Sigmoid colon (tissue), 7 donors: ENCODE data around the gene CCL1. TPM values are rescaled to one million over a fixed set of nuclear protein-coding genes. Genes with fewer than 3 reads are reported as not detected.

Source experiments
- DNase-seq: peaks from one replicate; pipeline ENCODE4 v3.0.0-alpha.2; 2019
- H3K27ac ChIP-seq, 4 donors: fragments of 200-600 bp; sonication (generic); one replicate each; pipeline ENCODE4 v1.5.1; 2016 to 2019; ENCODE audit warnings: mild to moderate bottlenecking in 1 of 4
- H3K27me3 ChIP-seq, 3 donors: fragments of 200-600 bp; sonication (generic); one replicate each; pipeline ENCODE4 v1.5.1; 2019; ENCODE audit warnings: mild to moderate bottlenecking in 1 of 3
- H3K36me3 ChIP-seq, 4 donors: fragments of 200-600 bp; sonication (generic); one replicate each; pipeline ENCODE4 v1.5.1; 2016 to 2019
- H3K4me1 ChIP-seq, 4 donors: fragments of 200-600 bp; sonication (generic); one replicate each; pipeline ENCODE4 v1.5.1; 2017 to 2019
- H3K4me3 ChIP-seq, 4 donors: fragments of 200-600 bp; sonication (generic); one replicate each; pipeline ENCODE4 v1.5.1; 2017 to 2019; ENCODE audit warnings: mild to moderate bottlenecking in 2 of 4, moderate library complexity in 1 of 4
- H3K9me3 ChIP-seq, 4 donors: fragments of 200-600 bp in 3 of 4; sonication (generic) in 3 of 4; one replicate each; pipeline versions ENCODE4 v1.5.1 to v1.6.1; 2013 to 2019
- EP300 ChIP-seq, 4 donors: sonication (generic); formaldehyde crosslinking; IDR thresholded peaks; one replicate each; pipeline ENCODE4 v1.6.1; 2017; ENCODE audit warnings: antibody characterized with exemption in 4 of 4
- POLR2A ChIP-seq, 2 donors: fragments of 450-650 bp; IDR thresholded peaks; one replicate each; pipeline ENCODE4 v1.6.1; 2016; ENCODE audit warnings: antibody characterized with exemption in 2 of 2, mild to moderate bottlenecking in 2 of 2, moderate library complexity in 2 of 2
- POLR2AphosphoS5 ChIP-seq, 4 donors: sonication (generic); formaldehyde crosslinking; IDR thresholded peaks; one replicate each; pipeline ENCODE4 v1.6.1; 2017; ENCODE audit warnings: antibody characterized with exemption in 4 of 4
- WGBS, 2 donors: extraction: QIAGEN DNeasy Blood & Tissue Kit; methylation state at CpG; one replicate each; pipeline ENCODE4 v1.1.7; 2013; 5-methylcytosine and 5-hydroxymethylcytosine counted together
- intact Hi-C: fragments of 100-400 bp; cut with DNase I; formaldehyde crosslinking; loops from one replicate; pipeline ENCODE4 v1.15.1; 2023
- polyA plus RNA-seq, 3 donors: library from polyadenylated mRNA; stranded (reverse); fragments of 200-250 nt; gene quantifications; one replicate each; pipeline ENCODE4 v1.2.3, GENCODE V29; 2013
- total RNA-seq, 4 donors: library from RNA; depleted of rRNA; stranded (reverse); fragments of >200 nt; gene quantifications; one replicate each; pipeline ENCODE4 v1.1.0, GENCODE V29; 2016
- TF ChIP-seq, protein P1 (sequence below), 4 experiments: fragments of 450-650 bp in 3 of 4; fragments of 200-600 bp in 1 of 4; IDR thresholded peaks; one replicate each; pipeline ENCODE4 v1.5.1; 2016 to 2019; ENCODE audit warnings: antibody characterized with exemption in 4 of 4, mild to moderate bottlenecking in 3 of 4, moderate library complexity in 2 of 4
- donor health status: healthy with polysubstance abuse.
- donor health status: Bipolar disorder and iron deficiency.
- donor health status: healthy.

Gene CCL1
- total and polyA plus RNA-seq, 7 donors: not detected

DNA sequence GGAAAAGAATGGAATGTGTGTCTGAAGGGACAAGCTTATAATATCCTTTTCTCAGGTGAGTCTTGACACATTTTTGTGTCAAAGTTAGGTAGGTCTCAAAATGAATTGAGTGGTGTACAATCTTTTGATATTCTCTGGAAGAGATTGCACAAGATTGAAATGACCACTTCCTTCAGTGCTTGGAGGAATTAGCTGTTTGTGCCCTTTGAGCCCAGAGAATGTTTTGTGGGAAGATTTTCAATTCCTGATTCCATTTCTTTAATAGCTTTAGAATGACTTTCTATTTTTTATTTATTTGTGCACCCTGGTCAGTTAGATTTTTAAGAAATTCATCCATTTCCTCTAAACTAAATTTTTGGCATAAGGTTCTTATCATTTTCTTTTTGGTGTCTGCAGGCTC is 8.4 kb downstream of the CCL1 start:
- Histone ChIP-seq H3K4me3 (no peak overlapping the region), H3K27me3 (no peaks in the 10 kb centered on the region), H3K27ac (no peak overlapping the region), H3K4me1 (no peaks in the 10 kb centered on the region), H3K9me3 (no peaks in the 10 kb centered on the region), H3K36me3 (no peaks in the 10 kb centered on the region)
- intact Hi-C loops: loop anchor here (10.0 kb wide), 1 partner anchor 70 kb away; the partner anchor contains the start of gene CCL11
- TF ChIP-seq EP300 (IDR thresholded peaks at IDR 0.05): no peak
- TF ChIP-seq POLR2A (IDR thresholded peaks at IDR 0.05): no peak
- no peak for TF ChIP-seq POLR2AphosphoS5 (IDR thresholded peaks at IDR 0.05)
- TF ChIP-seq, protein P1, sequence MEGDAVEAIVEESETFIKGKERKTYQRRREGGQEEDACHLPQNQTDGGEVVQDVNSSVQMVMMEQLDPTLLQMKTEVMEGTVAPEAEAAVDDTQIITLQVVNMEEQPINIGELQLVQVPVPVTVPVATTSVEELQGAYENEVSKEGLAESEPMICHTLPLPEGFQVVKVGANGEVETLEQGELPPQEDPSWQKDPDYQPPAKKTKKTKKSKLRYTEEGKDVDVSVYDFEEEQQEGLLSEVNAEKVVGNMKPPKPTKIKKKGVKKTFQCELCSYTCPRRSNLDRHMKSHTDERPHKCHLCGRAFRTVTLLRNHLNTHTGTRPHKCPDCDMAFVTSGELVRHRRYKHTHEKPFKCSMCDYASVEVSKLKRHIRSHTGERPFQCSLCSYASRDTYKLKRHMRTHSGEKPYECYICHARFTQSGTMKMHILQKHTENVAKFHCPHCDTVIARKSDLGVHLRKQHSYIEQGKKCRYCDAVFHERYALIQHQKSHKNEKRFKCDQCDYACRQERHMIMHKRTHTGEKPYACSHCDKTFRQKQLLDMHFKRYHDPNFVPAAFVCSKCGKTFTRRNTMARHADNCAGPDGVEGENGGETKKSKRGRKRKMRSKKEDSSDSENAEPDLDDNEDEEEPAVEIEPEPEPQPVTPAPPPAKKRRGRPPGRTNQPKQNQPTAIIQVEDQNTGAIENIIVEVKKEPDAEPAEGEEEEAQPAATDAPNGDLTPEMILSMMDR (IDR thresholded peaks at IDR 0.05): no peak
- no peak for DNase-seq

DNA sequence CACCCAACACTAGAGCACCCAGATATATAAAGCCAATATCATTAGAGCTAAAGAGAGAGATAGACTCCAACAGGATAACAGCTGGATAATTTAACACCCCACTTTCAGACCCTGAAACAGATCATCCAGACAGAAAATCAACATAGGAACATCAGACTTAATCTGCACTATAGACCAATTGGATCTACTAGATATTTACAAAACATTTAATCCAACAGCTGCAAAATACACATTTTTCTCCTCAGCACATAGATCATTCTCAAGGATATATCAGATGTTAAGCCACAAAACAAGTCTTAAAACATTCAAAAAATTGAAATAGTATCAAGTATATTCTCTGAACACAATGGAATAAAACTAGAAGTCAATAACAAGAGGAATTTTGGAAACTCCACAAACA is 10.8 kb downstream of the CCL1 start:
- H3K27me3 ChIP-seq: no peaks in the 10 kb centered on the region
- intact Hi-C loops: loop anchor here (10.0 kb wide), 1 partner anchor 67 kb away; the partner anchor contains the start of gene CCL11
- no peaks in the 10 kb centered on the region for H3K9me3 ChIP-seq
- no peak for DNase-seq
- no peaks in the 10 kb centered on the region for H3K4me1 ChIP-seq
- H3K4me3 ChIP-seq: no peak overlapping the region
- no peak for TF ChIP-seq POLR2A (IDR thresholded peaks at IDR 0.05)
- no peak for TF ChIP-seq EP300 (IDR thresholded peaks at IDR 0.05)
- TF ChIP-seq, protein P1 (IDR thresholded peaks at IDR 0.05): no peak
- TF ChIP-seq POLR2AphosphoS5 (IDR thresholded peaks at IDR 0.05): no peak
- no peak overlapping the region for H3K27ac ChIP-seq
- no peaks in the 10 kb centered on the region for H3K36me3 ChIP-seq

DNA sequence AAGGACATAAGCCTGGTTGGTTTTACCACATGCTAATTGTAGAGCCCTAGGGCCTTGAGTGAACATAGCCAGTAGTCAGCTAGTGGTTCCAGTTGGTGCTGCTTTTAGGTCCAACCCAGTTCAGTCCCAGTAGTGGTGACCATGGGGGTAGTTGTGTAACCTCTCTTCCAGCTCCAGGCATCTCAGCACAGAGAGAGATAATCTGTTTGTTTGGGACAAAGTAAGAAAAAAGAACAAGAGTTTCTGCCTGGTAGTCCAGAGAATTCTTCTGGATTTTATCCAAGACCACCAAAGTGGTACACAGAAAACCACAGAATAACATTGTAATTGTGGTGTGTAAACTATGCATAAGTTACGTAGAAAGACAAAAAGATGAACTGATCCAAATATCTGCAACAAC is 11.9 kb downstream of the CCL1 start:
- no peak for DNase-seq
- no peaks in the 10 kb centered on the region for H3K27me3 ChIP-seq
- TF ChIP-seq POLR2A (IDR thresholded peaks at IDR 0.05) (no peak), EP300 (IDR thresholded peaks at IDR 0.05) (no peak), POLR2AphosphoS5 (IDR thresholded peaks at IDR 0.05) (no peak)
- TF ChIP-seq, protein P1 (IDR thresholded peaks at IDR 0.05): no peak
- H3K36me3 ChIP-seq: no peaks in the 10 kb centered on the region
- 81% methylated on average over 1 of the region's 1 CpG for WGBS, 2 donors
- intact Hi-C loops: loop anchor here (10.0 kb wide), 1 partner anchor 66 kb away; the partner anchor contains the start of gene CCL11
- no peak overlapping the region for H3K4me3 ChIP-seq
- H3K27ac ChIP-seq: no peak overlapping the region
- no peaks in the 10 kb centered on the region for H3K4me1 ChIP-seq
- H3K9me3 ChIP-seq: no peaks in the 10 kb centered on the region

DNA sequence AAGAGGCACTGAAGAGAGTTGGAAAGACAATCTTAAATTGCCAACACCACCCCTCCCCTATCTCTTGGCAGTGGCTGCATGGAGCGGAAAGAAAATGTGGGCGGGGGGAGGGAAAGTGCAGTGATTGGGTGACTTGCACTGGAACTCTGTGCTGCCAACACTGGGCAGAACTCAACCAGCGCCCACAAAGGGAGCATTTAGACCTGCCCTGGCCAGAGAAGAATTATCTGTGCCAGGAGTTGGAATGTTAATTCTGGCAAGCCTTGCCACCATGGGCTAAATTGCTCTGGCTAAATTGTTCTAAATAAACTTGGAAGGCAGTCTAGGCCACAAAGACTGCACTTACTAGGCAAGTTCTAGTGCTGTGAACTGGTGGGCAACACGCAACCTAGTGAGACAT is 13.3 kb downstream of the CCL1 start:
- Histone ChIP-seq H3K9me3 (no peaks in the 10 kb centered on the region), H3K27ac (no peak overlapping the region), H3K4me3 (no peak overlapping the region), H3K4me1 (no peaks in the 10 kb centered on the region), H3K36me3 (no peaks in the 10 kb centered on the region), H3K27me3 (no peaks in the 10 kb centered on the region)
- TF ChIP-seq EP300 (IDR thresholded peaks at IDR 0.05) (no peak), POLR2AphosphoS5 (IDR thresholded peaks at IDR 0.05) (no peak), POLR2A (IDR thresholded peaks at IDR 0.05) (no peak)
- TF ChIP-seq, protein P1 (IDR thresholded peaks at IDR 0.05): no peak
- DNase-seq: no peak
- WGBS, 2 donors: 73 to 81% methylated on average over 4 of the region's 4 CpGs
- intact Hi-C loops: loop anchor here (10.0 kb wide), 1 partner anchor 65 kb away; the partner anchor contains the start of gene CCL11

DNA sequence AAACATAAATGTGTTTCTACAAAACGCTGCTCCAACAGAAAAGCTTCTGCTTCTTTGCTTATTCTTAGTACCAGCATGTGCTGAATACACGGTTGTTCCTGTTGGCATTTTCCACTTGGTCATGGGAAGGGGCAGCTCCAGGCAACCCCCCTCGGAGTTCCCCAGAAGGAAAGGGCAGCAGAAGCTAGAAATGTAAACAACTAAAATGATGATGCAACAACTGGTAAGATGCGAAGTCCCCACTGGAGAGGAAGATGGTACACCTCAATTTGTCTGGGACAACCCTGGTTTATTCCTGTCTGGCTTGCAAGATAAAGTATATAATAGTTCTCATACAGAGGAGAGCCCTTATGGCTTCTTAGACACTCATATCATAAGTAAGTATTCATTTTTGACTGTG is 16.0 kb downstream of the CCL1 start:
- 60 to 69% methylated on average over 4 of the region's 4 CpGs for WGBS, 2 donors
- H3K4me3 ChIP-seq: no peak overlapping the region
- H3K27ac ChIP-seq: no peak overlapping the region
- no peaks in the 10 kb centered on the region for H3K36me3 ChIP-seq
- no peaks in the 10 kb centered on the region for H3K4me1 ChIP-seq
- no peaks in the 10 kb centered on the region for H3K9me3 ChIP-seq
- TF ChIP-seq POLR2A (IDR thresholded peaks at IDR 0.05): no peak
- no peak for TF ChIP-seq EP300 (IDR thresholded peaks at IDR 0.05)
- TF ChIP-seq, protein P1 (IDR thresholded peaks at IDR 0.05): no peak
- no peak for TF ChIP-seq POLR2AphosphoS5 (IDR thresholded peaks at IDR 0.05)
- no peak for DNase-seq
- no peaks in the 10 kb centered on the region for H3K27me3 ChIP-seq
- intact Hi-C loops: no loop called here
